Transverse colon (tissue), 4 donors: ENCODE measurements around the gene SQOR. TPM values are rescaled to one million over a fixed set of nuclear protein-coding genes. Genes with fewer than 3 reads are reported as not detected.
A peak's percentile ranks its signal among the peaks of the same experiment; 100 is the strongest.

ENCODE experiments used
- DNase-seq: peaks from one replicate; pipeline ENCODE4 v3.0.0-alpha.2; 2019
- H3K27ac ChIP-seq, 4 donors: fragments of 200-600 bp; sonication (generic); 2 replicates each; pipeline ENCODE4 v1.5.1; 2016 to 2018; ENCODE audit warnings: inconsistent platforms in 4 of 4
- H3K27me3 ChIP-seq: fragments of 200-600 bp; sonication (generic); 2 replicates; pipeline ENCODE4 v1.5.1; 2017; ENCODE audit warnings: inconsistent platforms
- H3K36me3 ChIP-seq, 4 donors: fragments of 200-600 bp; sonication (generic); 2 replicates each; pipeline ENCODE4 v1.5.1; 2017 to 2019; ENCODE audit warnings: inconsistent platforms in 4 of 4
- H3K4me1 ChIP-seq, 4 donors: fragments of 200-600 bp; sonication (generic); 2 replicates each; pipeline ENCODE4 v1.5.1; 2017 to 2020; ENCODE audit warnings: inconsistent platforms in 4 of 4
- H3K4me3 ChIP-seq, 4 donors: fragments of 200-600 bp; sonication (generic); 1 replicate in 1 of 4; 2 replicates in 3 of 4; pipeline versions ENCODE4 v1.5.1 to v1.6.1; 2017 to 2019; ENCODE audit warnings: inconsistent platforms in 4 of 4
- H3K9me3 ChIP-seq, 2 donors: fragments of 200-600 bp; sonication (generic); 2 replicates each; pipeline ENCODE4 v1.5.1; 2017 to 2019; ENCODE audit warnings: inconsistent platforms in 2 of 2
- EP300 ChIP-seq: sonication (generic); formaldehyde crosslinking; IDR thresholded peaks from one replicate; pipeline ENCODE4 v1.6.1; 2017; ENCODE audit warnings: antibody characterized with exemption, low read depth
- POLR2A ChIP-seq: fragments of 450-650 bp; IDR thresholded peaks from one replicate; pipeline ENCODE4 v1.6.1; 2016; ENCODE audit warnings: antibody characterized with exemption, mild to moderate bottlenecking, moderate library complexity
- POLR2AphosphoS5 ChIP-seq, 3 donors: sonication (generic); formaldehyde crosslinking; IDR thresholded peaks; one replicate each; pipeline ENCODE4 v1.6.1; 2016; ENCODE audit warnings: antibody characterized with exemption in 3 of 3
- WGBS, 2 donors: methylation state at CpG; one replicate each; pipeline ENCODE4 v1.1.5; 2018; ENCODE audit warnings: low coverage in 1 of 2; 5-methylcytosine and 5-hydroxymethylcytosine counted together
- in situ Hi-C, 4 donors: fragments of 200-750 bp; cut with MboI; loops; one replicate each; pipeline versions ENCODE4 v1.15.0 to v1.15.1; 2017; ENCODE audit warnings: low sequenced_read_pairs in 3 of 4, low pct_ligation_motif_present in 1 of 4, low pct_unique_long_range_greater_than_20kb in 1 of 4
- intact Hi-C: fragments of 100-400 bp; cut with DNase I; formaldehyde crosslinking; loops from one replicate; pipeline ENCODE4 v1.15.1; 2023; ENCODE audit warnings: low total_unique reads
- total RNA-seq, 4 donors: library from RNA; depleted of rRNA; stranded (reverse); fragments of >200 nt; gene quantifications; one replicate each; pipeline ENCODE4 v1.1.0, GENCODE V29; 2016
- TF ChIP-seq, protein P1 (sequence below), 5 experiments: fragments of 200-600 bp in 3 of 5; fragments of 450-650 bp in 2 of 5; sonication (generic) in 3 of 5; IDR thresholded peaks; 1 replicate in 2 of 5; 2 replicates in 3 of 5; pipeline ENCODE4 v1.5.1; 2016 to 2017; ENCODE audit warnings: antibody characterized with exemption in 5 of 5, inconsistent platforms in 3 of 5, mild to moderate bottlenecking in 2 of 5, moderate library complexity in 1 of 5

Gene SQOR
- 100 to 1,000 TPM; 106 to 377 (median 281) TPM for total RNA-seq

- DNase-seq = peak; percentile 93
- Histone ChIP-seq H3K36me3 (no peaks in the 10 kb centered on the region), H3K9me3 (no peaks in the 10 kb centered on the region), H3K27ac (peak within 1 kb of the TSS; percentile 96 to 97 (median 96)), H3K27me3 (no peaks in the 10 kb centered on the region), H3K4me3 (peak within 1 kb of the TSS; percentile 65 to 75 (median 73)), H3K4me1 (peaks cover 15 to 52% (median 40%) of the 10 kb centered on the region in 4 donors)
- 3% methylated on average over 39 of the region's 53 CpGs; no CpG with 5 or more reads in 1 of the 2 donors for WGBS, 2 donors
- intact Hi-C loops (no loop called here), in situ Hi-C loops (no loop called here)
- TF ChIP-seq POLR2AphosphoS5 (IDR thresholded peaks at IDR 0.05) = peak; percentile 81 to 97 (median 95)
- peak; percentile 96 for TF ChIP-seq POLR2A
- TF ChIP-seq, protein P1, sequence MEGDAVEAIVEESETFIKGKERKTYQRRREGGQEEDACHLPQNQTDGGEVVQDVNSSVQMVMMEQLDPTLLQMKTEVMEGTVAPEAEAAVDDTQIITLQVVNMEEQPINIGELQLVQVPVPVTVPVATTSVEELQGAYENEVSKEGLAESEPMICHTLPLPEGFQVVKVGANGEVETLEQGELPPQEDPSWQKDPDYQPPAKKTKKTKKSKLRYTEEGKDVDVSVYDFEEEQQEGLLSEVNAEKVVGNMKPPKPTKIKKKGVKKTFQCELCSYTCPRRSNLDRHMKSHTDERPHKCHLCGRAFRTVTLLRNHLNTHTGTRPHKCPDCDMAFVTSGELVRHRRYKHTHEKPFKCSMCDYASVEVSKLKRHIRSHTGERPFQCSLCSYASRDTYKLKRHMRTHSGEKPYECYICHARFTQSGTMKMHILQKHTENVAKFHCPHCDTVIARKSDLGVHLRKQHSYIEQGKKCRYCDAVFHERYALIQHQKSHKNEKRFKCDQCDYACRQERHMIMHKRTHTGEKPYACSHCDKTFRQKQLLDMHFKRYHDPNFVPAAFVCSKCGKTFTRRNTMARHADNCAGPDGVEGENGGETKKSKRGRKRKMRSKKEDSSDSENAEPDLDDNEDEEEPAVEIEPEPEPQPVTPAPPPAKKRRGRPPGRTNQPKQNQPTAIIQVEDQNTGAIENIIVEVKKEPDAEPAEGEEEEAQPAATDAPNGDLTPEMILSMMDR (IDR thresholded peaks at IDR 0.05) = no peak
Observed at GRCh38 chr15:45634432-45635190, at the start of gene SQOR. SQOR (plus strand) TSS chr15:45635029; CDS start chr15:45658924, 23,895 bp downstream.

- Histone ChIP-seq H3K4me1 (peaks cover 16 to 33% (median 26%) of the 10 kb centered on the region in 4 donors), H3K36me3 (no peaks in the 10 kb centered on the region), H3K9me3 (no peaks in the 10 kb centered on the region), H3K27me3 (no peaks in the 10 kb centered on the region), H3K4me3 (no peak overlapping the region), H3K27ac (no peak overlapping the region)
- no peak for DNase-seq
- in situ Hi-C loops = no loop called here
- intact Hi-C loops = no loop called here
- TF ChIP-seq POLR2A = no peak
- TF ChIP-seq, protein P1 (IDR thresholded peaks at IDR 0.05) = no peak
- WGBS, 2 donors = 69 to 77% methylated on average over 2 to 7 of the region's 7 CpGs
Observed at GRCh38 chr15:45585069-45585791, 49.6 kb upstream of the SQOR start.

DNA sequence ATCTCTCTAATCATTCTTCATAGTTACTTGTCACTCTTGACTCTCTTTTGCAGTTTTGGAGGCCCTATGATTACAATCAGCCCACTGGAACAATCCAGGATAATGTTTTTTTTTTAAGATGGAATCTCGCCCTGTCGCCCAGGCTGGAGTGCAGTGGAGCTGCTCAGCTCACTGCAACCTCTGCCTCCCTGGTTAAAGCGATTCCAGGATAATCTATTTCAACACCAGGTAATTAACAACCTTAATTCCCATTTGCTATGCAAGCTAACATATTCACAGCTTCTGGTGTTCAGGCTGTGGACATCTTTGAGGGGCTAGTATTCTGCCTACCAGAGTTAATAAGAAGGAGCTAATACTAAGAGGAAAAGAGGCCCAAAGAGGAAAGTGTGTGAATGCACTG lies 48.7 kb upstream of the SQOR start:
- H3K27ac ChIP-seq = peak overlapping the region; percentile 93 to 99 (median 98)
- 58 to 86% methylated on average over 2 to 3 of the region's 3 CpGs for WGBS, 2 donors
- intact Hi-C loops = no loop called here
- H3K4me3 ChIP-seq = peak overlapping the region in 3 of 4 donors; percentile 82 to 88 (median 88)
- in situ Hi-C loops = no loop called here
- no peak for DNase-seq
- H3K36me3 ChIP-seq = no peaks in the 10 kb centered on the region
- TF ChIP-seq POLR2AphosphoS5 (IDR thresholded peaks at IDR 0.05) (no peak), EP300 (no peak), POLR2A (no peak)
- TF ChIP-seq, protein P1 (IDR thresholded peaks at IDR 0.05) = no peak
- H3K27me3 ChIP-seq = no peaks in the 10 kb centered on the region
- no peaks in the 10 kb centered on the region for H3K9me3 ChIP-seq
- peaks cover 16 to 39% (median 27%) of the 10 kb centered on the region in 4 donors for H3K4me1 ChIP-seq

DNA sequence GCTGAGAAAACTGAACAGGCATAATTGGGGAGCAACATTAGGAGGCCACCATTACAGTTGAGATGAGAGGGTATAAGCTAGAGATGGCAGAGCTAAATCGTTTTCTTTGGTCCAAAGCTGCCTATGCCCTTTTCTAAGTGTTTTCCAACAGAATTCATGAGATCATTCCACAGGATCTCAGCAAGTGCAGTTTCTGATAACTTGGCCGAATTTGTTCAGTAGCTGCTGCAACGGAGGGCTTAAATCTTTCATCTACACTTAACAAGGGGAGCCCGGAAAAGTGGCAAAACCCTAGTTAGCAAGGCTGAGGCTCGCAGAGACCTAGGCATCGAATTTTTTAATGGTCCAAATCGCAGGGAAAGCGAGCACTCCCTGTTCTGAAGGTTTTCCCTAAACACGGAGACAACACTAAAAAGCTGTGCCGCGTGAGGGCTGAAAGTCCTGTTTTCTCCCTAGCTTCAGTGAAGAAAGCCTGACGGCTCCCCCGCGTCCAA lies 48.2 kb upstream of the SQOR start:
- Histone ChIP-seq H3K36me3 (no peaks in the 10 kb centered on the region), H3K4me3 (peak overlapping the region; percentile 61 to 88 (median 85)), H3K9me3 (no peaks in the 10 kb centered on the region), H3K27me3 (no peaks in the 10 kb centered on the region), H3K4me1 (peaks cover 16 to 39% (median 27%) of the 10 kb centered on the region in 4 donors), H3K27ac (peak overlapping the region; percentile 93 to 99 (median 98))
- TF ChIP-seq, protein P1 (IDR thresholded peaks at IDR 0.05) = no peak
- TF ChIP-seq EP300 = no peak
- TF ChIP-seq POLR2AphosphoS5 (IDR thresholded peaks at IDR 0.05) = no peak
- no peak for TF ChIP-seq POLR2A
- intact Hi-C loops = no loop called here
- in situ Hi-C loops = no loop called here
- no peak for DNase-seq
- 0% methylated on average over 1 to 13 of the region's 14 CpGs for WGBS, 2 donors
